K562 (cell line): ENCODE data around the gene SH3GL3. TPM values are rescaled to one million over a fixed set of nuclear protein-coding genes. Genes with fewer than 3 reads are reported as not detected.
A peak's percentile ranks its signal among the peaks of the same experiment; 100 is the strongest.

Experiments
- ATAC-seq: fragments of 200-7000 bp; cut with Tn5 transposase; 3 replicates; pipeline ENCODE4 v1.9.1; 2020; ENCODE audit warnings: moderate library complexity
- BruUV-seq: library from RNA; stranded (reverse); fragments of 400-500 nt; replicated peaks from 2 replicates; lab custom pipeline; 2021; lab: Mats Ljungman, UMichigan
- CTCF ChIA-PET: fragments of 300-600 bp; formaldehyde crosslinking; extraction: SDS; loops from one replicate; lab custom pipeline; 2021; ENCODE audit warnings: low intra/inter-chr PET ratio; lab: Yijun Ruan, JAX
- POLR2A ChIA-PET: fragments of 300-600, 350-650 bp; sonication (Branson Sonifier 250); formaldehyde crosslinking; extraction: SDS; loops from one replicate; lab custom pipeline; 2021; ENCODE audit warnings: antibody characterized with exemption, inconsistent platforms; lab: Yijun Ruan, JAX
- DNase-seq, 4 experiments: peaks; one replicate each; pipeline versions ENCODE4 v3.0.0 to v3.0.0-alpha.2; 2011 to 2018; ENCODE audit warnings: low spot score in 3 of 4, mixed read lengths in 3 of 4; ENCODE audit errors: extremely low read depth in 1 of 4
- FAIRE-seq: peaks from 2 replicates; lab custom pipeline; 2011; peaks lifted over from hg19 to GRCh38; lab: Jason Lieb, UNC
- H2AFZ ChIP-seq: 2 replicates; pipeline ENCODE4 v1.6.0; 2011; ENCODE audit warnings: low read depth, low read length, control low read depth, inconsistent platforms
- H3K27ac ChIP-seq: fragments of 200-600 bp; 3 replicates; pipeline ENCODE4 v1.8.0; 2011; ENCODE audit warnings: low read depth, mild to moderate bottlenecking, control low read depth, inconsistent platforms, low read length, moderate library complexity, mixed read lengths; ENCODE audit errors: extremely low read depth
- H3K27me3 ChIP-seq, 2 experiments: fragments of 300-600 bp in 1 of 2; 2 replicates in 1 of 2; 3 replicates in 1 of 2; pipeline versions ENCODE4 v1.6.0 to v1.8.0; 2011; ENCODE audit warnings: inconsistent platforms in 2 of 2, low read length in 2 of 2, mild to moderate bottlenecking in 1 of 2, mixed read lengths in 1 of 2, moderate library complexity in 1 of 2; ENCODE audit not compliant: control insufficient read depth in 2 of 2, insufficient read depth in 2 of 2
- H3K36me3 ChIP-seq: fragments of 300-600 bp; 3 replicates; pipeline ENCODE4 v1.8.0; 2011; ENCODE audit warnings: mild to moderate bottlenecking, low read length, inconsistent platforms; ENCODE audit not compliant: control insufficient read depth, insufficient read depth
- H3K4me1 ChIP-seq, 2 experiments: fragments of 200-600 bp in 1 of 2; replicated peaks in 1 of 2; 2 replicates in 1 of 2; 3 replicates in 1 of 2; pipeline versions ENCODE4 v1.5.1 to v1.8.0; 2011; ENCODE audit warnings: inconsistent platforms in 2 of 2, low read length in 2 of 2, mild to moderate bottlenecking in 1 of 2, mixed read lengths in 1 of 2, moderate library complexity in 1 of 2; ENCODE audit not compliant: control insufficient read depth in 2 of 2, insufficient read depth in 2 of 2
- H3K4me2 ChIP-seq: 2 replicates; pipeline ENCODE4 v1.6.1; 2011; ENCODE audit warnings: low read length, control low read depth, inconsistent platforms, mixed read lengths; ENCODE audit not compliant: insufficient read depth
- H3K4me3 ChIP-seq: fragments of 200-600 bp; sonication (generic), shearing (Covaris generic); 2 replicates; pipeline ENCODE4 v1.5.1; 2016; ENCODE audit warnings: control low read depth, inconsistent platforms
- H3K79me2 ChIP-seq: fragments of 200-600 bp; 3 replicates; pipeline ENCODE4 v1.8.0; 2011; ENCODE audit warnings: low read length, inconsistent platforms; ENCODE audit not compliant: control insufficient read depth, insufficient read depth
- H3K9ac ChIP-seq, 2 experiments: 2 replicates each; pipeline versions ENCODE4 v1.6.0 to v1.6.1; 2011; ENCODE audit warnings: low read depth in 2 of 2, low read length in 2 of 2, control low read depth in 1 of 2, inconsistent platforms in 1 of 2, mild to moderate bottlenecking in 1 of 2, mixed read lengths in 1 of 2; ENCODE audit not compliant: insufficient read depth in 1 of 2
- H3K9me1 ChIP-seq: one replicate; pipeline ENCODE4 v1.6.0; 2011; ENCODE audit warnings: inconsistent platforms, mild to moderate bottlenecking, low read length, moderate library complexity; ENCODE audit not compliant: control insufficient read depth, insufficient read depth
- H3K9me3 ChIP-seq: replicated peaks from 2 replicates; pipeline ENCODE4 v1.5.1; 2011; ENCODE audit warnings: low read depth, low read length, inconsistent platforms; ENCODE audit not compliant: control insufficient read depth, insufficient read depth
- H4K20me1 ChIP-seq: replicated peaks from 2 replicates; pipeline ENCODE4 v1.6.1; 2011; ENCODE audit warnings: low read length, inconsistent platforms, mixed read lengths; ENCODE audit not compliant: control insufficient read depth, insufficient read depth
- ATF7 ChIP-seq: fragments of 450-650 bp; IDR thresholded peaks from 2 replicates; pipeline ENCODE4 v1.7.1; 2014; ENCODE audit warnings: mild to moderate bottlenecking, moderate library complexity
- CAMTA2 ChIP-seq: fragments of 250-450 bp; sonication (Bioruptor Pico); conservative IDR thresholded peaks from 2 replicates; pipeline ENCODE4 v1.5.1; 2022
- DPF2 ChIP-seq: fragments of 450-650 bp; IDR thresholded peaks from 2 replicates; pipeline ENCODE4 v1.6.1; 2016
- ETV6 ChIP-seq, 3 experiments: fragments of 150-350 bp in 1 of 3; sonication (generic) in 1 of 3; formaldehyde crosslinking in 1 of 3; IDR thresholded peaks; 2 replicates each; pipeline versions ENCODE4 v1.6.1 to v1.8.0; 2014 to 2022; ENCODE audit warnings: borderline replicate concordance in 2 of 3, low read depth in 2 of 3, antibody characterized with exemption in 1 of 3, low read length in 1 of 3, mild to moderate bottlenecking in 1 of 3, missing genetic modification reagents in 1 of 3
- FOXA3 ChIP-seq, 2 experiments: fragments of 450-650 bp in 1 of 2; sonication (generic) in 1 of 2; formaldehyde crosslinking; IDR thresholded peaks in 1 of 2; conservative IDR thresholded peaks in 1 of 2; 2 replicates each; pipeline versions ENCODE4 v1.4.0 to v1.8.0; 2020 to 2022; ENCODE audit warnings: mild to moderate bottlenecking in 2 of 2, missing genetic modification reagents in 1 of 2
- MAFG ChIP-seq: fragments of 450-650 bp; conservative IDR thresholded peaks from 2 replicates; pipeline ENCODE4 v1.6.1; 2016; ENCODE audit warnings: missing genetic modification characterization, missing compliant biosample characterization
- MEIS2 ChIP-seq: fragments of 450-650 bp; IDR thresholded peaks from 2 replicates; pipeline ENCODE4 v1.6.1; 2014; ENCODE audit warnings: mild to moderate bottlenecking; ENCODE audit not compliant: partially characterized antibody
- SLC30A9 ChIP-seq: fragments of 250-450 bp; sonication (Bioruptor Pico); IDR thresholded peaks from 2 replicates; pipeline ENCODE4 v1.8.0; 2022; ENCODE audit warnings: mild to moderate bottlenecking, moderate library complexity
- TAL1 ChIP-seq: fragments of 450-650 bp; IDR thresholded peaks from 2 replicates; pipeline ENCODE4 v1.6.1; 2016; ENCODE audit warnings: mild to moderate bottlenecking
- TCF7L2 ChIP-seq: fragments of 150-350 bp; IDR thresholded peaks from 2 replicates; pipeline ENCODE4 v1.6.1; 2016; ENCODE audit warnings: low read depth, mild to moderate bottlenecking, low read length, moderate library complexity
- ZNF165 ChIP-seq: fragments of 250-450 bp; sonication (Bioruptor Pico); IDR thresholded peaks from 2 replicates; pipeline ENCODE4 v1.4.0; 2020; ENCODE audit warnings: borderline replicate concordance
- ZNF274 ChIP-seq: IDR thresholded peaks from 2 replicates; pipeline ENCODE4 v1.6.1; 2011; ENCODE audit warnings: low read depth, mild to moderate bottlenecking, low read length, moderate library complexity, borderline replicate concordance
- WGBS: fragments of 100-300 bp; shearing (Covaris generic); methylation state at CpG from one replicate; pipeline ENCODE4 v1.1.6; 2016; ENCODE audit warnings: low coverage, mixed read lengths; ENCODE audit not compliant: insufficient coverage; ENCODE audit errors: missing lambda C conversion rate; 5-methylcytosine and 5-hydroxymethylcytosine counted together
- in situ Hi-C: fragments of 300-500 bp; cut with MboI; formaldehyde crosslinking; loops from 4 replicates; pipeline ENCODE4 v1.15.0; 2018; ENCODE audit warnings: inconsistent platforms, mixed read lengths
- intact Hi-C: fragments of 100-400 bp; cut with micrococcal nuclease; formaldehyde crosslinking; loops from 2 replicates; pipeline ENCODE4 v1.14.2; 2022
- polyA plus RNA-seq, 8 experiments: library from polyadenylated mRNA; depleted of rRNA in 4 of 8; stranded (reverse) in 5 of 8; unstranded in 3 of 8; fragments of >200 nt; fragmentation: Nextera tagmentation in 2 of 8; fragmentation: Illumina TruSeq in 1 of 8; extraction: Ambion mirVana in 2 of 8; extraction: Trizol in 1 of 8; gene quantifications; 2 replicates each; pipeline versions ENCODE4 v1.2.1 to v1.2.3, GENCODE V29; 2011 to 2014; ENCODE audit warnings: inconsistent platforms in 1 of 8, missing spikeins in 1 of 8
- total RNA-seq, 7 experiments: library from RNA; depleted of rRNA in 6 of 7; stranded (reverse); fragments of >200 nt in 6 of 7; fragmentation: Illumina TruSeq in 2 of 7; extraction: Trizol in 2 of 7; gene quantifications; 2 replicates each; pipeline versions ENCODE4 v1.2.1 to v1.2.3, GENCODE V29; 2011 to 2021; ENCODE audit warnings: low replicate concordance in 1 of 7
- TF ChIP-seq, protein P1 (sequence below): fragments of 250-450 bp; sonication (Bioruptor Pico); IDR thresholded peaks from 2 replicates; pipeline ENCODE4 v1.5.0; 2021; ENCODE audit warnings: mild to moderate bottlenecking, borderline replicate concordance
- TF ChIP-seq, protein P2 (sequence below): fragments of 450-650 bp; IDR thresholded peaks from 2 replicates; pipeline ENCODE4 v1.6.1; 2014; ENCODE audit warnings: low read depth, mild to moderate bottlenecking, moderate library complexity, borderline replicate concordance
- TF ChIP-seq, protein P3 (sequence below), 2 experiments: fragments of 200-800 bp in 1 of 2; sonication (Bioruptor generic) in 1 of 2; sonication (generic) in 1 of 2; formaldehyde crosslinking in 1 of 2; IDR thresholded peaks in 1 of 2; conservative IDR thresholded peaks in 1 of 2; 2 replicates each; pipeline versions ENCODE4 v1.5.0 to v1.6.1; 2016 to 2020; ENCODE audit warnings: missing compliant biosample characterization in 1 of 2, missing genetic modification characterization in 1 of 2, missing genetic modification reagents in 1 of 2

SH3GL3 gene
- total and polyA plus RNA-seq, 9 of the 15 experiments (the other 6 are each of a cell fraction or from before 2014, with no cell fraction given): 3.9 to 16.0 (median 9.7) TPM

DNA sequence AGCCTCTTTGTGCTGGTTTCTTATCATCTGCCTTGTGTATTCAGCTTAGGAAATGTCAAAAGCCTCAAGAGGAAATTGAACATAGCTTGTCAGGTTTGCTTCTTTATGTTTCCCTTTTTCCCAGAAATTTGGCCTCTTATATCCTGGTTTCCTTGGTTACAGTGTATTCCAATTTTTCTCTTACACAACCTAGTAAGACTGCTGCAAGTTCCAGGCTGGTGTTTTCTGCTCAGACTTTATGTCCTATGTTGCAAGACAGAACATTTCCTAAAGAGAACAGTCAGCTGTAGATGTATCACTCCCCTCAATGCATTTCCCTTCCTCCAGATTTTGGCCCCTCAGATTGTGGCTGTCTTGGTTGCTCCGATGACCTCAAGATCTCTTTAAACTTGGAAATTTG, 102.5 kb downstream of the SH3GL3 start:
- no peak overlapping the region for H3K27ac ChIP-seq
- ChIA-PET POLR2A (interaction anchor here (0.9 kb wide), 1 partner anchor 8 kb away, joined by 3 read pairs; no protein-coding TSS in a partner anchor), CTCF (no interaction called here)
- no peaks in the 10 kb centered on the region for H3K36me3 ChIP-seq
- no peaks in the 10 kb centered on the region; the same call in 1 of the 2 replicates for H4K20me1 ChIP-seq
- FAIRE-seq (no peak), ATAC-seq (no peak), DNase-seq (no peak)
- peaks cover 0 to 7% of the 10 kb centered on the region in 2 experiments; a peak in 2 of 5 replicates for H3K4me1 ChIP-seq
- H3K79me2 ChIP-seq: no peaks in the 10 kb centered on the region; the same call in 1 of the 3 replicates
- no peak overlapping the region for H3K4me2 ChIP-seq
- intact Hi-C loops: no loop called here
- no peaks in the 10 kb centered on the region for H3K27me3 ChIP-seq
- no peak overlapping the region for H3K4me3 ChIP-seq
- no peak overlapping the region for H3K9ac ChIP-seq
- WGBS: 0% methylated on average over 1 of the region's 1 CpG
- H2AFZ ChIP-seq: no peak overlapping the region
- in situ Hi-C loops: loop anchor here (10.0 kb wide), 1 partner anchor 295 kb away; no protein-coding TSS in a partner anchor
- BruUV-seq: no TSS peak
- H3K9me1 ChIP-seq: no peaks in the 10 kb centered on the region
- no peaks in the 10 kb centered on the region for H3K9me3 ChIP-seq
- TF ChIP-seq ZNF165 (CRISPR knock-in tag) (no peak), ZNF274 (no peak), ATF7 (no peak), ETV6 (IDR thresholded peaks at IDR 0.05; ENCODE audit: borderline replicate concordance in 1 of 2, low read depth in 2 of 2, low read length in 1 of 2) (peak in 1 of 2 experiments; percentile 38; a peak in 1 of 4 replicates), ETV6 (CRISPR knock-in tag; IDR thresholded peaks at IDR 0.05; ENCODE audit: borderline replicate concordance) (no peak), MAFG (tag) (no peak), TCF7L2 (no peak), SLC30A9 (no peak), CAMTA2 (CRISPR knock-in tag) (no peak), TAL1 (peak; percentile 20; the same call in 1 of the 2 replicates), MEIS2 (peak; percentile 81), DPF2 (no peak), FOXA3 (CRISPR knock-in tag; conservative IDR thresholded peaks at IDR 0.05 in 1 of 2, IDR thresholded peaks at IDR 0.05 in 1 of 2) (peak in 1 of 2 experiments; percentile 96; a peak in 2 of 4 replicates)
- TF ChIP-seq, protein P1, sequence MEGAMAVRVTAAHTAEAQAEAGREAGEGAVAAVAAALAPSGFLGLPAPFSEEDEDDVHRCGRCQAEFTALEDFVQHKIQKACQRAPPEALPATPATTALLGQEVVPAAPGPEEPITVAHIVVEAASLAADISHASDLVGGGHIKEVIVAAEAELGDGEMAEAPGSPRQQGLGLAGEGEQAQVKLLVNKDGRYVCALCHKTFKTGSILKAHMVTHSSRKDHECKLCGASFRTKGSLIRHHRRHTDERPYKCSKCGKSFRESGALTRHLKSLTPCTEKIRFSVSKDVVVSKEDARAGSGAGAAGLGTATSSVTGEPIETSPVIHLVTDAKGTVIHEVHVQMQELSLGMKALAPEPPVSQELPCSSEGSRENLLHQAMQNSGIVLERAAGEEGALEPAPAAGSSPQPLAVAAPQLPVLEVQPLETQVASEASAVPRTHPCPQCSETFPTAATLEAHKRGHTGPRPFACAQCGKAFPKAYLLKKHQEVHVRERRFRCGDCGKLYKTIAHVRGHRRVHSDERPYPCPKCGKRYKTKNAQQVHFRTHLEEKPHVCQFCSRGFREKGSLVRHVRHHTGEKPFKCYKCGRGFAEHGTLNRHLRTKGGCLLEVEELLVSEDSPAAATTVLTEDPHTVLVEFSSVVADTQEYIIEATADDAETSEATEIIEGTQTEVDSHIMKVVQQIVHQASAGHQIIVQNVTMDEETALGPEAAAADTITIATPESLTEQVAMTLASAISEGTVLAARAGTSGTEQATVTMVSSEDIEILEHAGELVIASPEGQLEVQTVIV (CRISPR knock-in tag): no peak
- TF ChIP-seq, protein P2, sequence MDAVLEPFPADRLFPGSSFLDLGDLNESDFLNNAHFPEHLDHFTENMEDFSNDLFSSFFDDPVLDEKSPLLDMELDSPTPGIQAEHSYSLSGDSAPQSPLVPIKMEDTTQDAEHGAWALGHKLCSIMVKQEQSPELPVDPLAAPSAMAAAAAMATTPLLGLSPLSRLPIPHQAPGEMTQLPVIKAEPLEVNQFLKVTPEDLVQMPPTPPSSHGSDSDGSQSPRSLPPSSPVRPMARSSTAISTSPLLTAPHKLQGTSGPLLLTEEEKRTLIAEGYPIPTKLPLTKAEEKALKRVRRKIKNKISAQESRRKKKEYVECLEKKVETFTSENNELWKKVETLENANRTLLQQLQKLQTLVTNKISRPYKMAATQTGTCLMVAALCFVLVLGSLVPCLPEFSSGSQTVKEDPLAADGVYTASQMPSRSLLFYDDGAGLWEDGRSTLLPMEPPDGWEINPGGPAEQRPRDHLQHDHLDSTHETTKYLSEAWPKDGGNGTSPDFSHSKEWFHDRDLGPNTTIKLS: no peak
- TF ChIP-seq, protein P3, sequence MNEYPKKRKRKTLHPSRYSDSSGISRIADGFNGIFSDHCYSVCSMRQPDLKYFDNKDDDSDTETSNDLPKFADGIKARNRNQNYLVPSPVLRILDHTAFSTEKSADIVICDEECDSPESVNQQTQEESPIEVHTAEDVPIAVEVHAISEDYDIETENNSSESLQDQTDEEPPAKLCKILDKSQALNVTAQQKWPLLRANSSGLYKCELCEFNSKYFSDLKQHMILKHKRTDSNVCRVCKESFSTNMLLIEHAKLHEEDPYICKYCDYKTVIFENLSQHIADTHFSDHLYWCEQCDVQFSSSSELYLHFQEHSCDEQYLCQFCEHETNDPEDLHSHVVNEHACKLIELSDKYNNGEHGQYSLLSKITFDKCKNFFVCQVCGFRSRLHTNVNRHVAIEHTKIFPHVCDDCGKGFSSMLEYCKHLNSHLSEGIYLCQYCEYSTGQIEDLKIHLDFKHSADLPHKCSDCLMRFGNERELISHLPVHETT (CRISPR knock-in tag; conservative IDR thresholded peaks at IDR 0.05 in 1 of 2, IDR thresholded peaks at IDR 0.05 in 1 of 2): no peak
